C4-2B (cell line): ENCODE results near the gene MED12L.

ENCODE experiments used
- ZFX ChIP-seq: fragments of 450-650 bp; IDR thresholded peaks from 2 replicates; pipeline ENCODE4 v1.6.1; 2017
- TF ChIP-seq, protein P1 (sequence below): fragments of 450-650 bp; conservative IDR thresholded peaks from 2 replicates; pipeline ENCODE4 v1.5.1; 2017; ENCODE audit warnings: mild to moderate bottlenecking

DNA sequence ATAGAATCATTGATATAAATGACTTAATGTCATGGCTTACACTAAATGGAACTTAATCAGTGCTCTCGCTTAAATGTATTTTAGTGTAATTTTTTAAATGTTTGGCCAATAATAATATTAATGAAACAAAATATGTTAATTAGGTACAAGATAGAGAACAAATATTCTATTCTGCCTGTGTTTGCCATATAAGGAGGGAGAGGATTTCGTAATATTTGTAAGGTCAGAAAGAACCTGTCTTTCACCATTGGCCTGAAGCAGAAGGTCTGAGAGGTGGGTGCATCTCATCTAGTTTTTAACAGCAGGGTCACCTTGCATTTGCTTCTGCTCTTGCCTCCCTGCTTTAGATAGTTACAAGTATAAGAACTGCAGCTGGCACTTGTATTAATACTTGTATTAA, 228.7 kb downstream of the MED12L start:
- TF ChIP-seq, protein P1, sequence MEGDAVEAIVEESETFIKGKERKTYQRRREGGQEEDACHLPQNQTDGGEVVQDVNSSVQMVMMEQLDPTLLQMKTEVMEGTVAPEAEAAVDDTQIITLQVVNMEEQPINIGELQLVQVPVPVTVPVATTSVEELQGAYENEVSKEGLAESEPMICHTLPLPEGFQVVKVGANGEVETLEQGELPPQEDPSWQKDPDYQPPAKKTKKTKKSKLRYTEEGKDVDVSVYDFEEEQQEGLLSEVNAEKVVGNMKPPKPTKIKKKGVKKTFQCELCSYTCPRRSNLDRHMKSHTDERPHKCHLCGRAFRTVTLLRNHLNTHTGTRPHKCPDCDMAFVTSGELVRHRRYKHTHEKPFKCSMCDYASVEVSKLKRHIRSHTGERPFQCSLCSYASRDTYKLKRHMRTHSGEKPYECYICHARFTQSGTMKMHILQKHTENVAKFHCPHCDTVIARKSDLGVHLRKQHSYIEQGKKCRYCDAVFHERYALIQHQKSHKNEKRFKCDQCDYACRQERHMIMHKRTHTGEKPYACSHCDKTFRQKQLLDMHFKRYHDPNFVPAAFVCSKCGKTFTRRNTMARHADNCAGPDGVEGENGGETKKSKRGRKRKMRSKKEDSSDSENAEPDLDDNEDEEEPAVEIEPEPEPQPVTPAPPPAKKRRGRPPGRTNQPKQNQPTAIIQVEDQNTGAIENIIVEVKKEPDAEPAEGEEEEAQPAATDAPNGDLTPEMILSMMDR = no peak
- TF ChIP-seq ZFX = no peak
